ENCODE measurements around the gene SPEG.
A peak's percentile ranks its signal among the peaks of the same experiment; 100 is the strongest.

The SPEG gene

GRCh38 chr2:219425238-219426067, 9.2 kb upstream of the SPEG start:
- DNase-seq: no peak

GRCh38 chr2:219426068-219426443, 8.6 kb upstream of the SPEG start:
- no peak for DNase-seq

DNA sequence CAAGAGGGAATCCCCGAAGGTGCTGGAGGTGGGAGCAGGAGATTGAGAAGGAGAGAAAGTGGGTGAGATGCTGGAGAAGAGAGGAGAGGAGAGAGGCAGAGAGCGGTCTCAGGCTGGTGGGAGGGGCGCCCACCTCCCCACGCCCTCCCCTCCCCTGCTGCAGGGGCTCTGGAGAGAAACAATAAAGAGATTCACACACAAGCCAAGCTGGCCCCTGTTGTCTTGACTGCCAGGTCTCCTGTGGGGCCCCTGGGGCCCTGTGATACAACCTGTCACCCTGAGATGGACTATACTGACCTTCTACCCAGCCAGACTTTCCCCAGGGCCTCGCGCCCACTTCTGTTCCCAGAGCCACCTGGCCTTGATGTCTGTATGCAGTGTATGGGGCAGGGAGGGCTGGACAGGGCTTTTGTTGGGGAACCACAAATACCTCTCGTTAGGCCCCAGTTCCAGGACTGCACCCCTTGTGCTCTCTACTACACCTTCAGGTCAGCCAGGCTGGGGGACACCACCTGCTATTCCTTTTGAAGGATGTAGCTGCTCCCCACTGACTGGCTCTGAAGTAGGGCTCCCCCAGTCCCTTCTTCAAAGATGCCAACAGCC, 8.0 kb upstream of the SPEG start:
- DNase-seq: no peak

DNA sequence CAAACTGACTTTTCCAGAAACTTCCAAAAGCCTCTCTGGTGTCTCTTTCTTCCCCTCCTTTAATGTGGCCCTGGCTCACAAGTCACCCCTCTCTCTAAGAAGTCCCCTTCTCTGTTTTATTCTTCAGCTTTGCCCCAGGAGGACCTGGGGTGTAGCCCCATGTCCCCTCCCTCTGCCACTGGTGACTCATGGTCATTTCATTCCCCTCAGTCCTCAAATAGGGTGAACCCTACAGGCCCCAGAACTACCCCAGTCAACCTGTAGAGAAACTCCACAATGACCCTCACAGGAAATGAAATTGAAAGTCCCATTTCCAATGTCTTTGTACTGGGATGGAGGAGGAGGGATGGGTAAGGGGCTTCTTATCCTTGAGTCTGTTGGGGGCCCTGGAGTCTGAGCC, 6.2 kb upstream of the SPEG start:
- no peak for DNase-seq

- DNase-seq: no peak
Measured at GRCh38 chr2:219429958-219430606, 4.6 kb upstream of the SPEG start.

GRCh38 chr2:219430633-219431615, 3.7 kb upstream of the SPEG start:
- DNase-seq: peak; percentile 62

DNA sequence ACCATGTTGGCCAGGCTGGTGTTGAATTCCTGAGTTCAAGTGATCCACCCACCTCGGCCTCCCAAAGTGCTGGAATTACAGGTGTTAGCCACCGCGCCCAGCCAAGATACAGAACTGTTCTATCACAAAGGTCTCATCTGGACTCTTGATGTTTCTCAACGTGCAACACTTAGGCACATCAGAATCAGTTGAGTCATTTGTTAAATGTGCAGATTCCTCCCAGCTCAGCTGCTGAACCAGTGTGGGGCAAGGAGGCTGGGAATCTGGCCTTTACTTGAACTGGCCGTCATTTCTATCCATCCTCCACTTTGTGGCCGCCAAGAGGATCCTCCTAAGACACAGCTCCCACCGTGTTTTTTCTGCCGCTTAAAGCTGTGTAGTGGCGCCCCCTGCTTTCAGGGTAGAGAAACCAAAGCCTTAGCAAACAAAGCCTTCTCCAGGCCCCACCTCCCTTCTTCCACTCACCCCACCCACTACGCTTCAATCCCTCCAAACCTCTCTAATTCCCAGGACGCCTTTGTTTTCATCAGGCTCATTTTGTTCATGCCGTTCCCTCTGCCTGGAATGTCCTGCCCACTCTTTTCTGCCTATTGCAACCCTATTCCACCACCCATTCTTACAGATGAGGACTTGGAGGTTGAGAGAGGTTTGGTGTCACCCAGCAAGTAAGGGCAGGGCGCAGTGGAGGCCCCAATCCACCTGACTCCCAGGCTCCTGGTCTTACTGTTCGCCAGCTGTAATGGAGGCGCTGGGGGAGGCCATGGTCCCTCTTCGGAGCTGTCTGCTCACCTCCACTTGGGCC, 776 bp upstream of the SPEG start:
- DNase-seq: peak; percentile 85

DNA sequence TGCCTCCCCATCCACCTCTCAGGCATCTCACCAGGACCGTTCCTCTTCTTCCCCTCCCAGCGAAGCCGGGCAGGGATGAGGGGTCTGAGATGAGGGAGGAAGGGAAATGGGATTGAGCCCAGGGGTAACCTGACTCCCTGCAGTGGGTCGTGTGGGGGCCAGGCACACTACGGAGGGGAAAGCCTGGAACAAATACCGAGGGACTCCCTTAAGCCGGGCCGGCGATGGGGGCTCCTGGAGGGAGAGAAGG, 250 bp upstream of the SPEG start:
- no peak for DNase-seq

- no peak for DNase-seq
Measured at GRCh38 chr2:219435701-219436100, 1.1 kb downstream of the SPEG start.

- DNase-seq: no peak
Measured at GRCh38 chr2:219436491-219436890, 1.8 kb downstream of the SPEG start.

- DNase-seq: no peak
Measured at GRCh38 chr2:219437141-219437540, 2.5 kb downstream of the SPEG start.

GRCh38 chr2:219437690-219438206, 3.1 kb downstream of the SPEG start:
- no peak for DNase-seq

- DNase-seq: no peak
Measured at GRCh38 chr2:219438453-219438852, 3.8 kb downstream of the SPEG start.

- no peak for DNase-seq
Measured at GRCh38 chr2:219439506-219439905, 4.9 kb downstream of the SPEG start.

GRCh38 chr2:219440388-219441256, 6.0 kb downstream of the SPEG start:
- DNase-seq: no peak

DNA sequence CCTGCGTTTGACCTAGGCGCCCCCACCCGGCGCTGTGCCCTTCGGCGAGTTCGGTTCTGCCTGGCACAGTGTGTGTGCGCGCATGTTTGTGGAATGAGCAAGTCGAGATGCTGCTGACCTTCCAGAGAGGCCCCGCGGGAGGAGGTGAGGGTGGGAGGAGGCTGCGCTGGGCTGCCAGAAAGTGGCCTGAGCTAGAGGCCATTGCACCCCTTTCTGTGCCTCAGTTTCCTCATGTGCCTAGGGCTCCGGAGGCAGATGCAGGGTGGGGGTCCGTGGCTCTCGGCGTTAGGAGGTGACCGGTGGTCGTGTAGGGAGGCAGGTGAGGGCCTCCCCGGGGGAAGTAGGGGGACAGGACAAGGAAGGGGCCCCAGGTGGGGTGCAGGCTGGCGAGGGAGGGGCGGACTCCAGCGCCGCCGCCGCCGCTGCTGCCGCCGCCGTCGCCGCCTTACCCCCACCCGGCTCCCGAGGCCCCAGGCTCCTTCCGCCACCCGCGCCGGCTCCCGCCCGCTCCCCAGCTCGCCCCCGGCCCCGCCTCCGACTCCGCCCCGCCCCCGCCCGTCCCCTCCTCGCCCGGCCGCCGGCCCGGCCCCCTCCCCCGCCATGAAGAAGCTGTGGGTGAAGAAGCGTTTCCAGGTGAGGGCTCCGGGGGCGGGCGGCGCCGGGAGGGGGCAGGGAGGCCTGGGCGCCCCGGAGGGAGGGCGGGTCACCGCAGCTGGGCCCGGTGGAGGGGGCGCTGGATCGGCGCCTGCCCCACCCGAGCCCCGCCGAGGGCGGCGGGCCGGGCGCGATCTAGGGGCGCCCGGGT, 7.0 kb downstream of the SPEG start:
- DNase-seq: peak; percentile 71

- no peak for DNase-seq
Measured at GRCh38 chr2:219442256-219443015, 7.8 kb downstream of the SPEG start.

DNA sequence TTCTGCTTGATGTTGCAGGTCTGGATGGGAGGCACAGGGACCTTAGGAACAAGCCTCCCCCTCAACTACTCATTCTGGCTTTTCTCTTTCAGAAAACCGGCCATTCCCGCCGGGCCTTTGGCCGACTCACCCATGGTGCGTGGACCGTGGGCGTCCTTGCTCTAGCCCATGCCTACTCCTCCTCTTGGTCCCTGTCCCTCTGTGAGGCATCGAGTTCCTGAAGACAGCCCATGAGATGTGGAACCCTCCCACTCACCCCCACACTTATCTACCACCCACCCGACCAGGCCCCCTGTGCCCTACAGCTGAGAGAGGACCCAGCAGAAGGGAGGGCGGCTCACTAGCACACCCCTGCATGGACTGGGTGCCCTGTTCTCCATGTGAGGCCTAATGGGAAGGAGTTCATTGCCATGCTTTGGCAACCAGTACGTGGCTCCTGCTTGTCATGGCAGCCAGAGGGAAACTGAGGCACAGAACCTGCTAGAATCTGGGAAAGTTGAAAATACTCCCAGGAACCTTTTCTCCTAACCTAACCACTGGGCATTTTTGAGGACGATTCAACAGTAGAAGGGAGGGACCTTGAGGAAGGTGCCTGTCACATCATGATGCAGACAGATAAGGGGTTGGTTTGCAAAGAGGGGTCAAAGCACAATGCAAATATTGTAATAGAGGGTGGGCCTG, 8.5 kb downstream of the SPEG start:
- no peak for DNase-seq

DNA sequence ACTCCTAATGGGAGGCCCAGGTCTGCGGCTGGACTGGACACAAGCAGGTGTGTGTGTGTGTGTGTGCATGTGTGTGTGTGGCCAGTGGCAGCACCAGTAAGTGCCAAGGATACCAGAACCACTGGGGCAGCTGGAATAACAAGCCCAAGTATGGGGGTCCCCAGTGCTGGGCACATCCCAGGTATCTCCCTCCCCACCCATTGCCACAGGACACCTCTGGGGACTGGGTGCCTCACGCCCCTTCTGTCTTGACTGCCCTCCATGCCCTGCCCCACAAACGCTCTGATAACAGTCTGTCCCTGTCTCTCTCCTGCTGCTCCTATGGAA, 9.0 kb downstream of the SPEG start:
- DNase-seq: no peak

Data from fibroblast of skin of right biceps (primary cell).